GM12891 (cell line): Measurements from ENCODE around the gene BCL2L14.
A peak's percentile ranks its signal among the peaks of the same experiment; 100 is the strongest.
"Not testable (repeated sequence)": the region's sequence is repeated elsewhere in the genome, so short reads cannot be mapped to it uniquely, and the experiment has no call there.

Source experiments
- DNase-seq: peaks from one replicate; pipeline ENCODE4 v3.0.0; 2011; ENCODE audit warnings: low spot score; ENCODE audit not compliant: insufficient read length
- FAIRE-seq: peaks from 2 replicates; lab custom pipeline; 2011; peaks lifted over from hg19 to GRCh38; lab: Jason Lieb, UNC
- PAX5 ChIP-seq: IDR thresholded peaks from 2 replicates; pipeline ENCODE4 v1.6.1; 2011; ENCODE audit warnings: low read length, moderate library complexity, mild to moderate bottlenecking; ENCODE audit not compliant: insufficient read depth, severe bottlenecking
- POLR2A ChIP-seq: IDR thresholded peaks from 2 replicates; pipeline ENCODE4 v1.6.1; 2011; ENCODE audit warnings: low read depth, low read length, control low read depth
- POLR2AphosphoS5 ChIP-seq: IDR thresholded peaks from 2 replicates; pipeline ENCODE4 v1.6.1; 2011; ENCODE audit warnings: low read depth, low read length, control low read depth
- POU2F2 ChIP-seq: IDR thresholded peaks from 2 replicates; pipeline ENCODE4 v1.6.1; 2011; ENCODE audit warnings: low read depth, mild to moderate bottlenecking, control low read depth, low read length, moderate library complexity
- SPI1 ChIP-seq: IDR thresholded peaks from 2 replicates; pipeline ENCODE4 v1.6.1; 2011; ENCODE audit warnings: low read depth, low read length, control low read depth
- TAF1 ChIP-seq: IDR thresholded peaks from 2 replicates; pipeline ENCODE4 v1.6.1; 2011; ENCODE audit warnings: low read depth, low read length, control low read depth

Gene BCL2L14

DNA sequence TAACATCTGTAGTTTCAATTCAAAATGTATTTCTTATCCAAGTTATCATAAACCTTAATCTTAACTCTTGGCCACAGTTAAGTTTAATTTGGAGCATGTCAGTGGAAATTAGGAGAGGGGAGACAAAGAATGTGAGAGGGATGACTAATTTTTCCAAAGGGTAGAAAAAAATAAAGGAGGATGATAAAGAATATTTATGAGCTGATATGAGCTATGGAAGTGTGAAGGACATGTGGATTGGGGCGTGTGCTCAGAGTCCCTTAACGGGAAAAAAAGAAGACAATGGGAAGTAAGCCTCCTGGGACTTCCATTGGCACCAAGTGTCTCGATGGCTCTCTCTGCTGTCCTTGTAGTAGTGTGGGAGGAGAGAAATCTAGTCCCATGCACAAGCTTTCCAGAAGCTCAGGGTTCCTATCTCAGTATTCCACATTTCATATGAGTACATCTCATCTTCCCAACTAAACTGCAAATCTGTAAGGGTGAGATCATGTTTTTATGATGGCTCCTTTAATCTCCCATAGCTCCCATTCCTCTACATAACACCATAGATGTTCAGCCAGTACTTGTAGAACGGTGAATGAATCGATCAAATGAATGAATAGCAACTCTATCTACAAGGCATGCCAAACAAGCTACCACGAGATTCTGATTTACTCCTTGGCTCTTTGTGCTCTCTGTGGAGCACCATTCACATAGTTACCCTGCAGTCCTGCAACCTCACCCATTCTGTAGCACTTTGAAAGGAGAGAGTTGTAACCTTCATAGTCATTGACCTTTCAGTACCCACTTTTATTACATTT, 27.4 kb downstream of the BCL2L14 start:
- no peak for FAIRE-seq
- DNase-seq = no peak

DNA sequence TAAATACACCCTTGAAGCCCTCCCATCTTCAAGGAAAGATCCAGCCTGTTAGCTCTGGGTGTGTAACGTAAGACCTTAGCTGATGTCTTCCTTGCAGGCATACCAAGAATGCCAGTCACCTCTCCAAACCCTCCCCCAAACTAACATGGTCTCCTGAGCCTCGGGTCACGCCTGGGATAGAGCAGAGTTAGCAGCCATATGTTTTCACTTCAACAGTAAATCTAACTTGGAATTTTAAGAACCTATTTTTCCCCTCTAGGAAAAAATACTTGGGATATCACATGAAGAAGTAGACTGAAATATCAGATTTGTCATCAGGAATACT, 27.9 kb downstream of the BCL2L14 start:
- TF ChIP-seq SPI1 (no peak), POLR2A (no peak), POU2F2 (no peak), TAF1 (no peak), POLR2AphosphoS5 (no peak), PAX5 (no peak)
- FAIRE-seq = no peak
- DNase-seq = no peak

More for the DNA sequence above, 27.4 kb downstream of the BCL2L14 start:
- TF ChIP-seq POLR2A = no peak
- no peak for TF ChIP-seq POU2F2
- TF ChIP-seq SPI1 = no peak
- TF ChIP-seq PAX5 = no peak

GRCh38 chr12:12099102-12099501, 28.4 kb downstream of the BCL2L14 start:
- FAIRE-seq = peak; percentile 5
- no peak for DNase-seq
- TF ChIP-seq POLR2AphosphoS5 = no peak
- TF ChIP-seq SPI1 = no peak
- no peak for TF ChIP-seq POLR2A
- TF ChIP-seq POU2F2 = no peak

DNA sequence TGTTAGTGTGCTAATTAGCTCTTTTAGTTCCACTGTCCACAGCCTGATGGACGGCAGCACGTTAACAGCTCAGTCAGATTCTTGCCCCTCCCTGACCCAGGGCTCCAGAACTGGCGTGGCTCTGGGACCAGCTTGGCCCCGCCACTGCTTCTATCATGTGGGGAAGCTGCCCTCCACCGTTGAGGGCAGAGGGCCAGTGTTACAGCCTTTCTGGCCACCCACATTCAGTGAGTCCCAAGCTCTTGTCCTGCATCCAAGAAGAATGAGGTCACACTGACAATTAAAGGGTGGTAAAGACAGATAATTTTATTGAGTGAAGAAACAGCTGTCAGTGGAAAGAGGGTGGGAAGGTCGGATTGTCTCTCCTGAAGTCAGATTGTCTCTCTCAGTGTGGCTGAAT, 36.9 kb downstream of the BCL2L14 start:
- FAIRE-seq (peak; percentile 23), DNase-seq (no peak)
- TF ChIP-seq TAF1 (no peak), POLR2AphosphoS5 (no peak), SPI1 (no peak), PAX5 (no peak), POU2F2 (no peak), POLR2A (no peak)

DNA sequence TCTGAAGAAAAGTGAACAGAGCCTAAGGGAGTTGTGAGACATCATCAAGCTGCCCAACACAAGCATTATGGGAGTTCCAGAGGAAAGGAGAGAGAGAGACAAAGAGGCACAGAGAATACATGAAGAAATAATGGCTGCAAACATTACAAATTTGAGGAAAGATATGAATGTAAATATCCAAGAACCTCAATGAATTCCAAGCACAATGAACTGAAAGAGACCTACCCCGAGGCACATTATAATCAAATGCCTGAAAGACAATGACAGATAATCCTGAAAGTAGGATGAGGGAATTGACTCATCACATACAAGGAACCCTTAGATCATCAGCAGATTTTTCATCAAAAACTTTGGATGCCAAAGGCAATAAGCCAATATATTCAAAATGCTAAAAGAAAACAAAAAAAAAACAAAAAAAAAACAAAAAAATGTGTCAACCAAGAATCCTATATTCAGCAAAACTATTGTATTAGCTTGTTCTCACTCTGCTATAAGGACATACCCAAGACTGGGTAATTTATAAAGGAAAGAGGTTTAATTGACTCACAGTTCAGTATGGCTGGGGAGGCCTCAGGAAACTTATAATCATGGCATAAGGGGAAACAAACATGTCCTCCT, 37.8 kb downstream of the BCL2L14 start:
- TF ChIP-seq SPI1 (no peak), PAX5 (no peak), TAF1 (no peak)
- FAIRE-seq = no peak
- no peak for DNase-seq

DNA sequence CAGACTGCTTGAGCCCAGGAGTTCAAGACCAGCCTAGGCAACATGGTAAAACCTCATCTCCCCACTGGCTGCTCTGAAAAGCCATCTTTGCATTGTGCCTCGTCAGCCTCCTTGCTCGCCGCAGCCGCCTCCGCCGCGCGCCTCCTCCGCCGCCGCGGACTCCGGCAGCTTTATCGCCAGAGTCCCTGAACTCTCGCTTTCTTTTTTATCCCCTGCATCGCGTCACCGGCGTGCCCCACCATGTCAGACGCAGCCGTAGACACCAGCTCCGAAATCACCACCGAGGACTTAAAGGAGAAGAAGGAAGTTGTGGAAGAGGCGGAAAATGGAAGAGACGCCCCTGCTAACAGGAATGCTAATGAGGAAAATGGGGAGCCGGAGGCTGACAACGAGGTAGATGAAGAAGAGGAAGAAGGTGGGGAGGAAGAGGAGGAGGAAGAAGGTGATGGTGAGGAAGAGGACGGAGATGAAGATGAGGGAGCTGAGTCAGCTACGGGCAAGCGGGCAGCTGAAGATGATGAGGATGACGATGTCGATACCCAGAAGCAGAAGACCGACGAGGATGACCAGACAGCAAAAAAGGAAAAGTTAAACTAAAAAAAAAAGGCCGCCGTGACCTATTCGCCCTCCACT, 40.3 kb downstream of the BCL2L14 start:
- not testable (repeated sequence) for DNase-seq, FAIRE-seq

- no peak for FAIRE-seq
- no peak for TF ChIP-seq POLR2AphosphoS5
- no peak for TF ChIP-seq PAX5
- TF ChIP-seq SPI1 = no peak
- no peak for TF ChIP-seq TAF1
- no peak for TF ChIP-seq POU2F2
- no peak for TF ChIP-seq POLR2A
- DNase-seq = no peak
These were observed 44.8 kb downstream of the BCL2L14 start for GRCh38 chr12:12115514-12115913.

GRCh38 chr12:12116677-12117076, 45.9 kb downstream of the BCL2L14 start:
- DNase-seq = no peak
- TF ChIP-seq TAF1 = no peak
- no peak for TF ChIP-seq PAX5
- no peak for TF ChIP-seq POU2F2
- no peak for TF ChIP-seq POLR2AphosphoS5
- no peak for TF ChIP-seq SPI1
- TF ChIP-seq POLR2A = no peak
- FAIRE-seq = no peak

GRCh38 chr12:12121061-12121460, 50.3 kb downstream of the BCL2L14 start:
- FAIRE-seq = no peak
- TF ChIP-seq PAX5 = no peak
- no peak for TF ChIP-seq POLR2AphosphoS5
- no peak for TF ChIP-seq TAF1
- TF ChIP-seq POU2F2 = no peak
- no peak for TF ChIP-seq SPI1
- TF ChIP-seq POLR2A = no peak
- no peak for DNase-seq
